K562 treated with DMSO at 1 percent for 12 hours (cell line): ENCODE measurements around the gene RNU11. TPM values are rescaled to one million over a fixed set of nuclear protein-coding genes. Genes with fewer than 3 reads are reported as not detected.

Experiments used
- total RNA-seq: library from RNA; unstranded; fragments of 300-600 nt; gene quantifications from 2 replicates; pipeline ENCODE4 v1.2.3, GENCODE V29; 2022; ENCODE audit not compliant: insufficient read depth

The RNU11 gene
- total RNA-seq, result not detected in 2 replicates

DNA sequence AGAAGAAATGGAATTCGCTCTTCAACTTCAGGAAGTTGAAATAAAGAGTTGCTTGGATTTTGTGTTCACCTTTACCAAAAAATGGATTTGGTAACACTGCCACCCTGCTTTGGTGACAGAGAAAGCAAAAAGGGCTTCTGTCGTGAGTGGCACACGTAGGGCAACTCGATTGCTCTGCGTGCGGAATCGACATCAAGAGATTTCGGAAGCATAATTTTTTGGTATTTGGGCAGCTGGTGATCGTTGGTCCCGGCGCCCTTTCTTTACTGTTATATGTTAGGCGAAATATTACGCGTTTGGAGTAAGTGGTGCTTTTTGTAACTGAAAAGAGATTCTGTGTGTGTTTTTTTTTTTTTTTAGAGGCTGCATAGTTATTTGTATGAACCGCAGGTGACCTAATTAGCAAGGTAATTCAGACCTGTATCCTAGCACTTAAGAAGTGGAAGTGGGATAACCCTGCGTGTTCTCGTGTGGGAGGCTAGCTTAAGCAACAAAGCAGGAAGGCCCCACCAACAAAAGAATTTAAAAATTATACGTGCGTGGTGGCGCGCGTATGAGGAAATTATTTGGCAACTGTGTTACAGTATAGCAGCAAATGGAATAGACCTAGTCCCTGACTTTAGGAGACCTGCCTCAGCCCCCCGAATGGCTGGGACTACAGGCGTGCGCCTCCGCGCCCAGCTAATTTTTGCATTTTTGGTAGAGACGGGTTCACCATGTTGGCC is at the start of gene RNU11:
RNU11 (plus strand) TSS at position 127 of the 725 bp plus-strand sequence.

DNA sequence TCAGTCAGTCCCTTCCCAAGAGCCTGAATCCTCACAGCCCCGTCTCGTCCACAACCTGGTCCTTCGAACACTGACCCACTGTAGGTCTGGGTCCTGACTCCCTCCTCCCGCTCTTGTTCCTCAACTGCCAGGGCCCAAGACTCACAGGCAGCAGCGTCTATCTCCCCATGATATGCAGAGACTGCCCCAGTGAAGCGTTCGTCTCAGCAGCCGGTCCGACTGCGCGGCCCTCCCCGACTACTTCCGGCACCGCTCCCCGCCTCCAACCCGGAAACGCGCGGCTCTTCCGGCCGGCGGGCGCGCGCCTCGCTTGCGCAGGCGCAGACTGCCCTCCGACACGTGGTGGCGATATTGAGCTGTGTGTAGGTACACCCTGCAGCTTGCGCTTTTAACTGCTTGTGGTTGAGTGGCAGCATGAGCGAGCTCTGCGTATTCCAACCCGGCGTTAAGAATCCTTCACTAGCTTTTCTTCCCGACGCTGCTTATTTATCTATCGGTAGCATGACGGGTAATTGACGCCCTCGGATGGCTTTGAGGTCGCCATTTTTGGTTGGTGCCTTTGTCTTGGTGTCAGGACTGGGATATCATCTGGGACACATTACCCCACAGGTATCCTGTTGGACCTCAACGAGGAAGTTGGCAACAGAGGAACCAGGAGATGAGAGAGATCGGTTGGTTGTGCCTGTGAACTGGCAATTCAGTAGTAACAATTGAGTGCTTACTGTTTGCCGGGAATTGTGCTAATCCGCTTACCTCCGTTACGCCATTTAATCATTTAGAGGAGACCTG is 5.4 kb upstream of the RNU11 start, which contains the start of gene TAF12:
TAF12 (minus strand) TSS at position 221 of the 789 bp plus-strand sequence. CDS start 20,986 bp downstream, outside the sequence.

DNA sequence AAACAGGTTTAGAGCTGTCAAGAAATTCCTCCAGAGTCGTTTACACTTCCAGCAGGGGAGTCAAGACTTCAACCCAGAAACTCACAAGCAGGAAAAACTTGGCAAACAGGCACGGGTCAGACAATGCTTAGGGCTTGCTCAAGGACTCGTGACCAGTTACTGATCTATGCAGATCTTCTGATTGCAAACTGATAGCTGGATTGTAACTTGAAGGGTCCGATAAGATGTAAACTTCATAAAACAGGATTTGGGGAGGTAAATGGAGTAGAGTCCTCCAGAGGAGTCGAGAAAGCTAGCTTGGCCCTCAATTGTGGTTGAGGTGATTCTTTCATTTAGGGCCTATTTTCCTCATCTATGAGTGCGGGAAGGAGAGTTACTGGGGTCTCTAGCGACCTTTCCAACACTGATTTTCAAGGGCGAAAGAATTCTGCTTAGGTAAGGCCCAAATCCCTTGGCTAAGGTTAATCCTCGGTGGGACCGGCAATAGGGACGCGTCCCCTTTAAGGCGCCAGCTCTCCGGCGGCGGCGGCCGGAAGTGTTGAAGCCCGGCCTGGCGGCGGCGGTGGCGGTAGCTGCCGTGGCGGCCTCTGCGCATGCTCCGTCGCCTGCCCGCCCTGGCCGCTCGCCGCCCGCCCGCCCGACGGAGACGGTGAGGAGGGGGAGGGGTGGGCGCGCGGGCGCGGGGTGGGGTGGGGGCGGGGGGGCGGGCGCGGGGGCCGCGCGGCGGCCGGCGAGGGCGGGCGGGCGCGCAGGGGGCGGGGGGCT is 20.0 kb downstream of the RNU11 start, which contains the start of gene GMEB1:
GMEB1 (plus strand) TSS at position 594 of the 765 bp plus-strand sequence. CDS start 14,829 bp downstream, outside the sequence.

Other genes starting within 250 kb of the RNU11 start
- gene RCC1, start 142.6 kb upstream of the RNU11 start, total RNA-seq, result 131 and 197 TPM in 2 replicates
- 33.6 and 39.1 TPM in 2 replicates for gene TRNAU1AP, start 95.5 kb upstream of the RNU11 start, total RNA-seq
- gene RAB42, start 56.3 kb upstream of the RNU11 start, total RNA-seq, result 0.75 and 0.97 TPM in 2 replicates
- gene TAF12, start 5.5 kb upstream of the RNU11 start, total RNA-seq, result 33.3 and 49.4 TPM in 2 replicates
- 7.1 and 14.2 TPM in 2 replicates for gene GMEB1, start 20.2 kb downstream of the RNU11 start, total RNA-seq
- gene YTHDF2, start 88.3 kb downstream of the RNU11 start, total RNA-seq, result 31.3 and 79.7 TPM in 2 replicates
- not detected in 2 replicates for gene OPRD1, start 163.6 kb downstream of the RNU11 start, total RNA-seq